ENCODE measurements around the gene DPY19L2.
"Not testable (repeated sequence)": the region's sequence is repeated elsewhere in the genome, so short reads cannot be mapped to it uniquely, and the experiment has no call there.

GRCh38 chr12:63545298-63545916 lies 122.9 kb downstream of the DPY19L2 start:
- not testable (repeated sequence) for TF ChIP-seq CTCF (conservative IDR thresholded peaks at IDR 0.05; ENCODE audit: low read depth, low read length); POLR2A (IDR thresholded peaks at IDR 0.05; ENCODE audit: low read depth, low read length); FOS (IDR thresholded peaks at IDR 0.05; ENCODE audit: low read depth, low read length); RFX5 (IDR thresholded peaks at IDR 0.05; ENCODE audit: low read depth, low read length); MAZ (IDR thresholded peaks at IDR 0.05; ENCODE audit: borderline replicate concordance, low read depth, low read length); BHLHE40 (IDR thresholded peaks at IDR 0.05; ENCODE audit: low read depth, low read length); RAD21 (IDR thresholded peaks at IDR 0.05; ENCODE audit: low read length); SMC3 (IDR thresholded peaks at IDR 0.05; ENCODE audit: low read depth, low read length); CEBPB (IDR thresholded peaks at IDR 0.05; ENCODE audit: low read depth, low read length)
